HG02610 (cell line): ENCODE results near the gene VSIG10.
"Not testable (repeated sequence)": the region's sequence is repeated elsewhere in the genome, so short reads cannot be mapped to it uniquely, and the experiment has no call there.

Experiments used
- ATAC-seq: cut with Tn5 transposase; IDR thresholded peaks from one replicate; pipeline ENCODE4 v1.9.1; 2021; ENCODE audit warnings: mild to moderate bottlenecking, moderate library complexity; ENCODE audit not compliant: unreplicated experiment

VSIG10 gene

DNA sequence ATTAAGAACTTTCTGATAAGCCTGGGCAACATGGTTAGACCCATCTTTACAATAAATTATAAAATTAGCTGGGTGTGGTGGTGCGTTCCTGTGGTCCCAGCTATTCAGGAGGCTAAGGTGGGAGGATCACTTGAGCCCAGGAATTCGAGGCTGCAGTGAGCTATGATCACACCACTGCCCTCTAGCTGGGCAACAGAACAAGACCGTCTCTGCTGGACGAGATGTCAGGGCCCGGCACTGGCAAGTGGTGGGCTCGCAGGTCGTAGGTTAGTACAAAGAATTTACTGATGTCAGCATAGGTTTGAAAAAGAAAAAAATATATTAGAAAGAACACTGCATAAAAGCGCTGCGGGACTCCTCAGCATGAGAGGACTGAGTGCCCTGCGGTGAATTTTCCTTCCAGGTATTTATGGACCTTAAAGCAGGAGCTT lies 15.7 kb upstream of the VSIG10 start:
- no peak for ATAC-seq

DNA sequence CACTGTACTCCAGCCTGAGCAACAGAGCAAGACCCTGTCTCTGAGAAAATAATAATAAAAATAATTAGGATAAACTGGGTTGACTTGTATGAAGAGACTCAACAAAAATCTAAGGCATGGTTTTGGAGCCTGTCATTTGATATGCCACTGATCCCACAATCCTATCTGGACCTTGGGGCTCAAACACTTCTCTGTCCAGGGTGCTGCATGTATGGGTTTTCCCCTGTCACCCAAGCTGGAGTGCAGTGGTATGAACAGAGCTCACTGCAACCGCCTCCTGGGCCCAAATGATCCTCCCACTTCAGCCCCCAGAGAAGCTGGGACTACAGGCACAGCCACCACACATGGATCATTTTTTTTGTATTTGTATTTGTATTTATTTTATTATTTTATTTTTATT lies 5.3 kb upstream of the VSIG10 start:
- no peak for ATAC-seq

DNA sequence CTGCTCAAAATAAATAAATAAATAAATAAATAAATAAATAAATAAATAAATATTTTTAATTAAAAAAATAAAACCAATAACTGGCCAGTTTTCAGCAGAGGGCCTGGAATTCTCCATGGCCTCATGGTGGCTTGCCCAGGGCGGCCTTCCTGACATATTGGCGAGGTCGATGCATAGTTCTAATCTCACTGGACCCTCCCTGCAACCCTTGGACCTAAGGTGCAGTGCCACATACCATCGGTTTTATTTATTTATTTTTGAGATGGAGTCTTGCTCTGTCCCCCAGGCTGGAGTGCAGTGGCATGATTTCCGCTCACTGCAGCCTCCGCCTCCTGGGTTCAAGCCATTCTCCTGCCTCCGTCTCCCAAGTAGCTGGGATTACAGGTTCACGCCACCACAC lies 3.9 kb upstream of the VSIG10 start:
- ATAC-seq: no peak

DNA sequence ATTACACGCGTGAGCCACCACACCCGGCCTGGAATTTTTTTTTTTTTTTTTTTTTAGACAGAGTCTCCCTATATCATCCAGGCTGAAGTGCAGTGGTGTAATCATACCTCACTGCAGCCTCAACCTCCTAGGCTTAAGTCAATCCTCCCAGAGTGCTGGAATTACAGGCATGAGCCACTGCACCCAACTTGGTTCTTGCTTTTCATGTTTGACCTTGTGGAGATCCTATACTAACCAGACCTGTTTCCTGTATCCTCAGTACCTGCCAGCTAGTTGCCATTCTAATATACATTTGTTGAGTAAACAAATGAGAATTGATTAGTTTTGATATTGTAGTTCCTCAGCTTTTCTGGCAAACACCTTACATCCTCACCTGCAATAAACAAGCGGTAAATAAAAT lies 3.2 kb upstream of the VSIG10 start:
- no peak for ATAC-seq

DNA sequence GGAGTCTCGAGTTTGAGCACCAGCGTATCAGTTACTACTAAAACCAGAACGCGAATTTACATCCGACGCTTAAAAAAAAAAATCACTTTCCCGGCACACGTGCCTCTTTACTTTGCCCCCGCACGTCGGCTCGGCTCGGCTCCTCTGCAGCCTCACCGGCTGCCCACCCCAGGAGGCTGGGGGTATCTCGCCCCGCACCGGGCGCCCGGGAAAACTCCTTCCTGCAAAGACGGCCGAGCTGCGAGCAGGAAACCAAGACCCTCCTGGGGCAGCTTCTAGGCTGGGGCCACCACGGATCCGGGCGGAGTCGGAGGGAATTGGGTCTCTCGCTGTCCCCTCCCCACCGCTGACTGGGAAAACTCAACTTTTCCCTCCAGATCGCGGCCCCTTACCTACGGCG lies 610 bp downstream of the VSIG10 start:
- no peak for ATAC-seq

DNA sequence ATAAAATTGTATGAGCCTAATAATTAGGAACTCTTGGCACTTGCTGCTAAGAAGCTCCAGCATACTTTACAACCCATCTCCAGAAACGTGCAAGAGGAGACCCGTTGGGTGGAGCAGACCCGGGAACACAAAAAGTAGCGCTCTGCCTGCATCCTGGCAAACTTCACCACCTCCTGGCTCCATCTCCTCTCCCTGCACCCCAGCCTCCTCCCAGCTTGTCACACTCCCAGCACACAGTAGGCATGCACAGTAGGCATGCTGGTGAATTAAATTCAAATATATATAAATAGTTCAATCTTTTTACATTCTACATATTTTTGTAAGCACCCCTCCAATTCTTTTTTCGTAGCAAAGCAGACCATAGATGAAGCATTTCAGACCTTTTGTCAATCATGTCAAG lies 1.2 kb downstream of the VSIG10 start:
- no peak for ATAC-seq

DNA sequence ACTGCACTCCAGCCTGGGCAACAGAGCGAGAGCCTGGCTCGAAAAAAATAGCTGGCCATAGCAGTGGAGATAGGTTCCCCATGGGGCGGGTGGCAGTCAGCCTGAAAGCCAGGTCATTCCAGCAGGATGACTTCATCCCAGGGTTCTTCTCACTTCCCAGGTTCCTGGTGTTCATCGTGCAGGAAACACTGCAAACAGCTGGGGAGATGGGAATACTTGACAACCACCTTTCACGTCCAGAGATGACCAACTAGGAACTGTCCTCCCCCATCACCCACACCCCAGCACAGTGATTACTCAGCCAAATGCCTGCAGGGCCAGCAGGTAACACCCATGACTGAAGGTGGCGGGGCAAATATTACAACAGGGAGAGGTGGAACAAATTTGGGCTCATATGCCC lies 1.7 kb downstream of the VSIG10 start:
- ATAC-seq: no peak

DNA sequence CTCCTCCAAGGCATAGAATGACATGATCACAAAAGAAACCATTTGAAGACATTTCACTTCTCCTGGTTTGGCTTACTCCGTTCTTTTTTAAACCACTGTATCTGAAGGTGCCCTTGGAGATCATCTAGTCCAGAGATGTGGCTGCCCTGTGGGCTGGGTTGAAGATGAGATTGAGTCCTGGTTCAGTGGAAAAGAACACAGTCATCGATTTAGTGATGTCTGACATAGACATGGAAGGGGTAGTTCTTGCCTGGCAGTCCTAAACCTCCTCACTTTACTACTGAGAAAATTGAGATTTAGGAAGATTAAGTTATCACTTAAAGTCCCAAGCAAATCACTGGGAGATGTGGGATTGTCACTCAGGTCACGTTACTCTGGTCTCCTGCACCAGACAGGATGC lies 2.8 kb downstream of the VSIG10 start:
- no peak for ATAC-seq

DNA sequence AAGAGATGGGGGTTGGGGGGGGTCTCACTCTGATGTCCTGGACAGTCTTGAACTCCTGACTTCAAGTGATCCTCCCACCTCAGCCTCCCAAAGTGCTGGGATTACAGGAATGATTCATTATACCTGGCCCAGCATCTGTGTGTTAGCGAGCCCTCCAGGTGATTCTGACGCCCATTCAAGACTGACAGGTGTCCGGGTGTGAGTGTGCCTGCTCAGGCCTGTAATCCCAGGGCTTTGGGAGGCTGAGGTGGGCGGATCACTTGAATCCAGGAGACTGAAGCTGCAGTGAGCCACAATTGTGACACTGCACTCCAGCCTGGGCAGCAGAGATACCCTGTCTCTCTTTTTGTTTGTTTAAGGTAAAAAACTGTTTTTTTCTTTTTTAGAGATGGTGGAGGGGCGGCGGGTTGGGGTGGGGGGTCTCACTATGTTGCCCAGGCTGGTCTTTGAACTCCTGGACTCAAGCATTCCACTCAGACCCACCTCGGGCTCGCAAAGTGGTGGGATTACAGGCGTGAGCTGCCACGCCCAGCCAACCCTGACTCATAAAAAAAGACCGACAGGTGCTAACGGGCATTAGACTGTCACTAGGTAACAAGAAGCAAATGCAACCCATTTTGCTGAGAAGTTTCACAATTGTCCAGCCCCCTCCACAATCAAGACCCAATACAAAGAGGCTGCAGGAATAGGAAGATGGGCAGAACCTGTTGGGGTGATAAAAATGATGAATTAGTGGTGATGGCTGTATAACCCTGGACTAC lies 4.7 kb downstream of the VSIG10 start:
- ATAC-seq: no peak

DNA sequence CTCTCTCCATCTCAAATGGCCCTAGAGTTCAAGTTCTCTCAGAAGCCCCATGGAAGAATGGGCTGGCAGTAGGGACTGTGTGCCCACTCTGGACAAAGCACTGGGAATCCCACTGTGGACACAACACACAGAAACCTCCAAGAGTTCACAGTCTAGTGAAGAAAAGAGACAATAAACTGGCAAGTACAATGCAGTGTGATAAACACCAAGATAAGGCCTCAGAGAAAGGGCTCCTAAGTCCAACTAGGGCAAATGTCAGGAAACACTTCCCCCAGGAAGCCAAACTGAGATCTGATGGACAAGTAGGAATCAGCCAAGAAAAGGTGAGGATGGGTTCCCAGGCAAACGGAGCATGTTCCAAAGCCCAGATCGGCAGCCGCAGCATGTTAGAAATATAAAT lies 5.4 kb downstream of the VSIG10 start:
- ATAC-seq: no peak

DNA sequence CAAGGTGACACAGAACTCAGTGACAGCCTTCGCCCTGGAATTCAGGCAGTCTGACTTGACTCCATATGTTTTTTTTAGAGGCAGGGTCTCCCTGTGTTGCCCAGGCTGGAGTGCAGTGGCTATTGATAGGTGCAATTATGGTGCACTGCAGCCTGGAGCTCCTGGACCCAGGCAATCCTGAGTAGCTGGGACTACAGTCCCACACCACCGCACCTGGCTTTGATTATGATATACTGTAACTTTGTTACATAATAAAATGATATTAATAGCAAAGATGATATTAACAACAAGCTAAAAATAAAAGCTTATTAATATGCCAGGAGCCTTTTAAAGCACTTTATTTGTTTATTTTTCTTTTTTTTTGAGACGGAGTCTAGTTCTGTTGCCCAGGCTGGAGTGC lies 9.8 kb downstream of the VSIG10 start:
- no peak for ATAC-seq

DNA sequence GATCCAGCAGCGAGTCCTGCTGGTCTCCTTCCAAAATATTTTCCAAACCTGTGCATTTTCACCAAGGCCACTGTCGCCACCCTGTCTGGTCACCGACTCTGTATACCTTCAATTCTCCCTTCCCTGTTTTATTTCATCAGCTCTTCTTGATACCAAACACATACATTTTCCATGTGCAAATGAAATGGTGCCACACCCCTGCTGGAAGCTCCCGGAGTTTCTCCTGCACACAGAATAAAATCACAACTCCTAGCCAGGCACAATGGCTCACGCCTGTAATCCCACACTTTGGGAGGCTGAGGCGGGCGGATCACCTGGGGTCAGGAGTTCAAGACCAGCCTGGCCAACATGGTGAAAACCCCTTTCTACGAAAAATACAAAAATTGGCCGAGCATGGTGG lies 14.0 kb downstream of the VSIG10 start:
- ATAC-seq: no peak

DNA sequence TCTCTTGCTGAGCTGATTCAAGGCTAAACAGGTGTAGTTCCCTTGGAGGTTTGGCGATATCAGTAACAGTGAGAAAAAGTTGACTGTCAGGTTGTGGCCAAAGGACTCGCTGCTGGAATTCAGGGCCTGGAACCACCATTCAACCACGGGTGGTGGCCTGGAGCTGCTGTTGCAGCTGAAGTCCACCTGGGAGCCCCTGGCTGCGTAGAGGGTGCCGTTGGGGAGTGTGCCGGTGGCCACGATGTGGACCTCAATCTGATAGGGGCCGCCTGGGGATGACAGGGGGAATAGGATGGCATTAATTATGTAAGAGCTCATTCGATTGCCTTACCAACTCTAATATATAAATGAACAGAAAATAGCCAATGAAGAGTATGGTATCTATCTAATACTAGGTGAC lies 21.6 kb downstream of the VSIG10 start:
- ATAC-seq: no peak

DNA sequence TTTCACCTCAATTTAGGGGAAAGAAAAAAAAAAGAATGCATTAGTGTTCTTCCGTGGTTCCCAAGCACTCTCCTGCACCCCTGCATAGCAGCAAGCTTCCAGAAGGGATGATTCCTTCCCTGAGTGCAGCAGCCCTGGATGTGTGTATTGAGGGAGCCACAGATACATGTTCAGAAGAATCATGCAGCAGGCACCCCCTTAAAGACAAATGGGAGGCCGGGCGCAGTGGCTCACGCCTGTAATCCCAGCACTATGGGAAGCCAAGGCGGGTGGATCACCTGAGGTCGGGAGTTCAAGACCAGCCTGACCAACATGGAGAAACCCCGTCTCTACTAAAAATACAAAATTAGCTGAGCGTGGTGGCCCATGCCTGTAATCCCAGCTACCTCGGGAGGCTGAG lies 22.3 kb downstream of the VSIG10 start:
- not testable (repeated sequence) for ATAC-seq

DNA sequence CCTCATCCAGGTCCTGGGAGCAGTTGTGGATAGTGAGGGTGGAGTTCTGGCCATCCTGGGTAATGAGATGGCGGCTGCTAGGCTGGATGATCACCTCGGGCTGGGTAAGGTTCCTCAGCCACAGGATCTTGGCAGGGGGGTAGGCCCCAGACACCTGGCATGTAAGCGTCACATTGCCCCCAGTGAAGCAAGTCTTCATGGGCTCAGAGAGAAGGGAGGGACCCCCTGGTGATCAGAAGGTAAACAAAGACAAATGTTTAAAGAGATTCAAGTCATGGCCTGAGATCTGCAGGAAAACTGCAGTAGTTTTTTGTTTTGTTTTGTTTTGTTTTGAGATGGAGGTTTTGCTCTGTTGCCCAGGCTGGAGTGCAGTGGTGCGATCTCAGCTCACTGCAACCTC lies 30.0 kb downstream of the VSIG10 start:
- ATAC-seq: no peak

DNA sequence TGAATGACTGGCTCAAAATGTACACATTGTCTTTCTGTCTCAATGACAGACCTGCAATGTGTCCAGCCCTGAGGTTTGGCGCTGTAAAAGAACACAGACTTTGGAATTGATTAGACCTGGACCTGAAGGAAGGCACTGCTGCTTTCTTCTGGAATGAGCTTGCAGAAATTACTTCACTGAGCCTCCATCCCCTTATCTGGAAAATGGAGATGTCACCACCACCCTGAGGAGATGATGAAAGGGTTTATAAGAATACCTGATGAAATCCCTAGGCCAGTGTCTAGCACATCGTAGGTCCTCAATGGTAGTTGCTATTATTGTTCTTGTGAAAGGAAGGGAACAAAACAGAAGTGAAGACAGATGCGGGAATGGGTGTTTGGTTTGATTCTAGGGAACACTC lies 33.2 kb downstream of the VSIG10 start:
- no peak for ATAC-seq

DNA sequence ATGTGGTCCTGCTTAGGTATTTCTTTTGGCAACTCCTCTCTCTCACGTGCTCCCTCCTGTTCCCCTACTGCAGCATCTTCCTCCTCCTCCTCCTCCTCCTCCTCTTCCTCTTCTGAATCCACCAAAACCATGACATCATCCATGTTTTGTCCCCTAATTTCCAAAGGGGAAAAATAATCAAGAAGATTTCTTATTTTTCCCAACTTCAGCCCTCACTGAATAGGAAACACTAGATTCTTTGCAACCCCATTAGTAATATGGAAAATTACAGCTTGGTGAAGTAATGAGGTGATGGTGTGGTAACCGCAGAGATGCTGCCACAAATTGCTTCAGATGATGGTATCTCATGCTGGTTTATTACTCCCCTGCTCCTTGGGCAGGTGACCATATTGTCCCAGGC lies 35.4 kb downstream of the VSIG10 start:
- ATAC-seq: no peak

DNA sequence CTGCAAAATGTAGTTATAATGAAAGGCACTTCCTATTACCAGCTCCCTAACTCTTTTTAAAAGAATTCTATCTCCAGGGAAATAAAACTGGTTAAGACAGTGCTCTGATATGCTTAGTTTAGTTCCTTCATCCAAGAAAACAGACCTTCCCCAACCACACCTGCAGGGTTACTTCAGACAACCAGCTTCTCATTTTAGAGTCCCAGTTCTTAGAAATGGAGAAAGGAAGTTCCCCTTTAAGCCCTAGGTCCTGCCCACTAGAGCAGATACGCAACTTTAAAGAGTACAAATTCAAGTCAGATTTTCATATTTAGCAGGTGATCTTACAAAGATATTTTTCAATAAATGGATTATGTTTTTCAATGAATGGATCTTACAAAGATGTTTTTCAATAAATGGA lies 38.4 kb downstream of the VSIG10 start:
- ATAC-seq: no peak

DNA sequence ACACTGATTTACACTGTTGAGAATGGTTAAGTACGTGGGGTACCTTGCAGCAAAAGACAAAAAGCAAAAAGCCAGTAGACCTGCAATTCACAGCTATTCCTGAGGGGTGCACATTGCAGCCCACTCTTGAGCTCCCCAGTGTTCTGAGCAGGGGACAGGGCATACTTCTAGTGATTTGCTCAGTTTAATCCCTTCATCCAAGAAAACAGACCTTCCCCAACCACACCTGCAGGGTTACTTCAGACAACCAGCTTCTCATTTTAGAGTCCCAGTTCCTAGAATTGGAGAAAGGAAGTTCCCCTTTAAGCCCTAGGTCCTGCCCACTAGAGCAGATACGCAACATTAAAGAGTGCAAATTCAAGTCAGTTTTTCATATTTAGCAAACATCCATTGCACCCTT lies 39.2 kb downstream of the VSIG10 start:
- no peak for ATAC-seq

DNA sequence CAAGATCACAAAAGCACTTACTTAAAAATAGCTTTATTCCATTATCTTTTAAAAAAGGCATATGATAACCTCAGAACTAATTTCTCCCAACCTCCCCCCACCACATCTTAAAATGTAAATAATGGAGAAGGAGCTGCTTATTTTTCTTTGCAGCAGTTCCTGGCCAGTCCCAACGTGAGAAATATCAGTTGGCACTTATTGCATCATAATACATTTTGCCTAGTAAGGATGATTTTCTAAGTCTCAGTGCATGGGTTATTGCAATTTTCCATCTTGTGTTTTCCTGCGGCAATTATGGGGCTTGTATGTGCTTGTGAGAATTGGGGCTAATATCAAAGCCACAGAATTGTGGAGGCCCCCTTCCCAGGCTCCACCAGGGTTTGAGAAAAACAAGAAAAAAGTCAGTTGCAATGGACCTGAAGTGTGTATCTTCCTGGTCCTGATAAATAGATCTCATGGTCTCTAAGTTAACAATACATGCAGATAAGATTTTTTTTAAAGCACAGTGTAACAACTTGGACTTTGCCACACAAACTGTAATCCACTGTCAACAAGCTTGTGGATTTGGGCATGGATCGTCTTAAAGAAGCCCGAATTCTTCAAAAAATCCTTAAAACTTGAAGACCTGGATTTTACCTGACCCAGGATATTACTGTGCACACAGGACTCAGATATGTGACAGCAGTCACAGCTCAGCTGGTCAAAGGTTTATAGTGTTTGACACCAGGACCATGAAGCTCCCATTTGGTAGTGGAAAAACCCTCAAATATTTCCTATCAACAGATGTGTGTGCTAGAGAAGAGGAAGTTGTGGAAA lies 40.0 kb downstream of the VSIG10 start:
- no peak for ATAC-seq

DNA sequence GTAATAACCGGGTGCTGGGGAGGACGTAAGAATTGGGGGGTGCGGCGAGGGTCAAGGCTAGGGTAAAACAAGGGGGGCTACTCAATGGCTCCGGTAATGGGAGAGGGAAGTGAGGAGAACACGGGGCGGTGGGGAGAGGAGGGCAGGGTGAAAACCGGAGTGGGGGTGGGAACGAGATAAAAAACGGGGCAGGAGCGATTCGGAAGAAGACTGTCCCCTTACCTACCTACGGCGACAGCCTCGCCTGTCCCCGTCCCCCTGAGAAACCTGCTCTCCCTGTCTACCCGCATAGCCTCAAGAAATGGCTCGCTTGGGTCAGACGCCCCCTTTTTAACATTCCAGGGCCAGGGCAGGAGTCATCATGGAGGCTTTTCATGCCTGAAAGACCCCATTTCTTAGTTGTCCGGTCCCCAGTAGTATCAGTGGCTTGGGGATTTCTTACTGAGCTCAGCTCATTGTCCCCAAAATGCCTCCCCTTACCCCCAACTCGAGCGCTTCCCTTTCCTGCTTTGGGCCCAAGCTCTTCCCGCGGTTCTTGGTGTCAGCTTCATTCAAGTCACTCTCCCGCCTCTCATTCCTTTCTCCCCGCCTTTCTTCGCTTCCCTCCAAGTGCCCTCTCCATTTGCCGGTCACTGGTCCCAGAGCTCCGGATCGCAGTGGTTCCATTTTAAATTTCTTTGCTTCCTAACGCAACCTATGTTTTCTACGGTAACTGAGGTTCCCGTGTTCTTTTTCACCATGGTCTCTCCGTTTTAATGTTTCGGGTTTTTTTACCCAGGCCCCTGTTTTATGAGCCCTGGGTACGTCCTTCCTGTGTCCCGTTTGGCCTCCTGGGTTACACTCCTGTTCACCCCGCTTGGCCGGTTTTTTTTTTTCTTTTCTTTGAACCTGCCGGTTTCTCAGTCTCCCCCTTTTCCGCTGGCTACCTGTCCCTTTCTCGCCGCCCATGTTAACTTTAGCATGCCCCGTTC lies 41.7 kb downstream of the VSIG10 start:
- ATAC-seq: no peak
